K562 (cell line): ENCODE results near the gene PPP4C. TPM values are rescaled to one million over a fixed set of nuclear protein-coding genes. Genes with fewer than 3 reads are reported as not detected.

Experiments used
- AFF4 ChIP-seq: sonication (generic); formaldehyde crosslinking; IDR thresholded peaks from 2 replicates; pipeline ENCODE4 v1.8.0; 2023; ENCODE audit warnings: mild to moderate bottlenecking, missing genetic modification reagents
- ARID1B ChIP-seq: fragments of 450-650 bp; IDR thresholded peaks from 2 replicates; pipeline ENCODE4 v1.6.1; 2016; ENCODE audit warnings: antibody characterized with exemption, mild to moderate bottlenecking, inconsistent platforms
- CC2D1A ChIP-seq: fragments of 450-650 bp; IDR thresholded peaks from 2 replicates; pipeline ENCODE4 v1.6.1; 2017; ENCODE audit warnings: mild to moderate bottlenecking
- FOSL1 ChIP-seq: fragments of 200-800 bp; sonication (Bioruptor generic); conservative IDR thresholded peaks from 2 replicates; pipeline ENCODE4 v1.6.1; 2016; ENCODE audit warnings: missing genetic modification characterization, missing compliant biosample characterization
- KDM5B ChIP-seq: fragments of 200-600 bp; sonication (generic); IDR thresholded peaks from 2 replicates; pipeline ENCODE4 v1.6.1; 2012; ENCODE audit warnings: low read depth, mild to moderate bottlenecking, moderate library complexity, low read length, control low read depth, inconsistent platforms; ENCODE audit not compliant: insufficient replicate concordance
- NR0B1 ChIP-seq: fragments of 450-650 bp; IDR thresholded peaks from one replicate; pipeline ENCODE4 v1.6.1; 2018; ENCODE audit warnings: mild to moderate bottlenecking, moderate library complexity; ENCODE audit not compliant: partially characterized antibody
- RB1 ChIP-seq: fragments of 450-650 bp; IDR thresholded peaks from 2 replicates; pipeline ENCODE4 v1.6.1; 2017; ENCODE audit warnings: low read depth, mild to moderate bottlenecking
- REST ChIP-seq, 2 experiments: fragments of 450-650 bp; formaldehyde crosslinking in 1 of 2; IDR thresholded peaks; 2 replicates each; pipeline versions ENCODE4 v1.4.0 to v1.6.1; 2014 to 2020; ENCODE audit warnings: mild to moderate bottlenecking in 2 of 2, borderline replicate concordance in 1 of 2, low read depth in 1 of 2
- ZNF143 ChIP-seq: sonication (generic); formaldehyde crosslinking; IDR thresholded peaks from 2 replicates; pipeline ENCODE4 v1.9.0; 2022; ENCODE audit warnings: mild to moderate bottlenecking, missing genetic modification reagents
- ZNF277 ChIP-seq: fragments of 250-450 bp; sonication (Bioruptor Pico); IDR thresholded peaks from 2 replicates; pipeline ENCODE4 v1.8.0; 2022; ENCODE audit warnings: inconsistent platforms, mild to moderate bottlenecking, moderate library complexity, borderline replicate concordance
- polyA plus RNA-seq, 8 experiments: library from polyadenylated mRNA; depleted of rRNA in 4 of 8; stranded (reverse) in 5 of 8; unstranded in 3 of 8; fragments of >200 nt; fragmentation: Nextera tagmentation in 2 of 8; fragmentation: Illumina TruSeq in 1 of 8; extraction: Ambion mirVana in 2 of 8; extraction: Trizol in 1 of 8; gene quantifications; 2 replicates each; pipeline versions ENCODE4 v1.2.1 to v1.2.3, GENCODE V29; 2011 to 2014; ENCODE audit warnings: inconsistent platforms in 1 of 8, missing spikeins in 1 of 8
- total RNA-seq, 7 experiments: library from RNA; depleted of rRNA in 6 of 7; stranded (reverse); fragments of >200 nt in 6 of 7; fragmentation: Illumina TruSeq in 2 of 7; extraction: Trizol in 2 of 7; gene quantifications; 2 replicates each; pipeline versions ENCODE4 v1.2.1 to v1.2.3, GENCODE V29; 2011 to 2021; ENCODE audit warnings: low replicate concordance in 1 of 7

The PPP4C gene
- total and polyA plus RNA-seq, 9 of the 15 experiments (the other 6 are each of a cell fraction or from before 2014, with no cell fraction given), result 3.5 to 183 (median 131) TPM

GRCh38 chr16:30096105-30096861 is 20.5 kb downstream of the PPP4C start, which contains the start of gene YPEL3 (continued):
- no peak for TF ChIP-seq ZNF277 (CRISPR knock-in tag)
- peak; percentile 43; the same call in 1 of the 2 replicates for TF ChIP-seq RB1
- TF ChIP-seq KDM5B, result peak; percentile 41
- peak; percentile 43; the same call in 1 of the 2 replicates for TF ChIP-seq AFF4
- TF ChIP-seq ARID1B, result peak; percentile 23; the same call in 1 of the 2 replicates
- TF ChIP-seq NR0B1, result no peak
- no peak for TF ChIP-seq CC2D1A
- no peak for TF ChIP-seq FOSL1 (tag)
- no peak for TF ChIP-seq REST (IDR thresholded peaks at IDR 0.05; ENCODE audit: borderline replicate concordance)
- 0 out of 2 replicates have a peak, but pooled peaks have one; percentile 65 for TF ChIP-seq REST (CRISPR knock-in tag; IDR thresholded peaks at IDR 0.05; ENCODE audit: low read depth)
- TF ChIP-seq ZNF143, result 0 out of 2 replicates have a peak, but pooled peaks have one; percentile 11
